ENCODE results near the gene PDCD6IP.

DNA sequence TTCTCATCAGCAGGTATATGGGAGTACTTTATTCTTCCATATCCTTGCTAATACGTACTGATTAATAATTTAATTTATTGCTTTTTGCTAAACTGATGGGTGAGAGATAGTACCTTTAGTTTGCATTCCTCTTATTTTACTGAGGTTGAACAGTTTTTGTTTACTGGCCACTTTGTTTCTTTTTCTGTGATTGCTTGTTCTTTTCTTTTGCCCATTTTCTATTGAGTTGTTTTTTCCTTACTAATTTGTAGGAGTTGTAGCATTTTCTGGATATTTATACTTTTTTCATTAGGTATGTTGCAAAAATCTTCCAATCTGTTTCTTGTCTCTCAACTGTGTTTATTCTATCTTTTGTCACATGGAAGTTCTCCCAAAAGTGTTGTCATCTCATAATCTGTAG is 4.8 kb downstream of the PDCD6IP start:
- TF ChIP-seq REST (IDR thresholded peaks at IDR 0.05; ENCODE audit: unreplicated experiment) (no peak), CTCF (conservative IDR thresholded peaks at IDR 0.05; ENCODE audit: low read depth in 2 of 2) (no peak), EZH2phosphoT487 (IDR thresholded peaks at IDR 0.05; ENCODE audit: unreplicated experiment) (no peak), POLR2AphosphoS5 (IDR thresholded peaks at IDR 0.05; ENCODE audit: low read depth) (no peak), NANOG (IDR thresholded peaks at IDR 0.05; ENCODE audit: borderline replicate concordance) (no peak), EZH2 (IDR thresholded peaks at IDR 0.05; ENCODE audit: low read depth, unreplicated experiment) (no peak), CREB1 (CRISPR knock-in tag; IDR thresholded peaks at IDR 0.05; ENCODE audit: low read depth) (no peak), JUNB (IDR thresholded peaks at IDR 0.05; ENCODE audit: unreplicated experiment) (no peak), ZNF114 (CRISPR knock-in tag; IDR thresholded peaks at IDR 0.05) (no peak), STAT1 (IDR thresholded peaks at IDR 0.05; ENCODE audit: unreplicated experiment) (no peak), ZNF331 (CRISPR knock-in tag; IDR thresholded peaks at IDR 0.05; ENCODE audit: low read depth) (no peak)
- TF ChIP-seq, protein P1, sequence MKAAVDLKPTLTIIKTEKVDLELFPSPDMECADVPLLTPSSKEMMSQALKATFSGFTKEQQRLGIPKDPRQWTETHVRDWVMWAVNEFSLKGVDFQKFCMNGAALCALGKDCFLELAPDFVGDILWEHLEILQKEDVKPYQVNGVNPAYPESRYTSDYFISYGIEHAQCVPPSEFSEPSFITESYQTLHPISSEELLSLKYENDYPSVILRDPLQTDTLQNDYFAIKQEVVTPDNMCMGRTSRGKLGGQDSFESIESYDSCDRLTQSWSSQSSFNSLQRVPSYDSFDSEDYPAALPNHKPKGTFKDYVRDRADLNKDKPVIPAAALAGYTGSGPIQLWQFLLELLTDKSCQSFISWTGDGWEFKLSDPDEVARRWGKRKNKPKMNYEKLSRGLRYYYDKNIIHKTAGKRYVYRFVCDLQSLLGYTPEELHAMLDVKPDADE (IDR thresholded peaks at IDR 0.05) = no peak
- TF ChIP-seq, protein P2, sequence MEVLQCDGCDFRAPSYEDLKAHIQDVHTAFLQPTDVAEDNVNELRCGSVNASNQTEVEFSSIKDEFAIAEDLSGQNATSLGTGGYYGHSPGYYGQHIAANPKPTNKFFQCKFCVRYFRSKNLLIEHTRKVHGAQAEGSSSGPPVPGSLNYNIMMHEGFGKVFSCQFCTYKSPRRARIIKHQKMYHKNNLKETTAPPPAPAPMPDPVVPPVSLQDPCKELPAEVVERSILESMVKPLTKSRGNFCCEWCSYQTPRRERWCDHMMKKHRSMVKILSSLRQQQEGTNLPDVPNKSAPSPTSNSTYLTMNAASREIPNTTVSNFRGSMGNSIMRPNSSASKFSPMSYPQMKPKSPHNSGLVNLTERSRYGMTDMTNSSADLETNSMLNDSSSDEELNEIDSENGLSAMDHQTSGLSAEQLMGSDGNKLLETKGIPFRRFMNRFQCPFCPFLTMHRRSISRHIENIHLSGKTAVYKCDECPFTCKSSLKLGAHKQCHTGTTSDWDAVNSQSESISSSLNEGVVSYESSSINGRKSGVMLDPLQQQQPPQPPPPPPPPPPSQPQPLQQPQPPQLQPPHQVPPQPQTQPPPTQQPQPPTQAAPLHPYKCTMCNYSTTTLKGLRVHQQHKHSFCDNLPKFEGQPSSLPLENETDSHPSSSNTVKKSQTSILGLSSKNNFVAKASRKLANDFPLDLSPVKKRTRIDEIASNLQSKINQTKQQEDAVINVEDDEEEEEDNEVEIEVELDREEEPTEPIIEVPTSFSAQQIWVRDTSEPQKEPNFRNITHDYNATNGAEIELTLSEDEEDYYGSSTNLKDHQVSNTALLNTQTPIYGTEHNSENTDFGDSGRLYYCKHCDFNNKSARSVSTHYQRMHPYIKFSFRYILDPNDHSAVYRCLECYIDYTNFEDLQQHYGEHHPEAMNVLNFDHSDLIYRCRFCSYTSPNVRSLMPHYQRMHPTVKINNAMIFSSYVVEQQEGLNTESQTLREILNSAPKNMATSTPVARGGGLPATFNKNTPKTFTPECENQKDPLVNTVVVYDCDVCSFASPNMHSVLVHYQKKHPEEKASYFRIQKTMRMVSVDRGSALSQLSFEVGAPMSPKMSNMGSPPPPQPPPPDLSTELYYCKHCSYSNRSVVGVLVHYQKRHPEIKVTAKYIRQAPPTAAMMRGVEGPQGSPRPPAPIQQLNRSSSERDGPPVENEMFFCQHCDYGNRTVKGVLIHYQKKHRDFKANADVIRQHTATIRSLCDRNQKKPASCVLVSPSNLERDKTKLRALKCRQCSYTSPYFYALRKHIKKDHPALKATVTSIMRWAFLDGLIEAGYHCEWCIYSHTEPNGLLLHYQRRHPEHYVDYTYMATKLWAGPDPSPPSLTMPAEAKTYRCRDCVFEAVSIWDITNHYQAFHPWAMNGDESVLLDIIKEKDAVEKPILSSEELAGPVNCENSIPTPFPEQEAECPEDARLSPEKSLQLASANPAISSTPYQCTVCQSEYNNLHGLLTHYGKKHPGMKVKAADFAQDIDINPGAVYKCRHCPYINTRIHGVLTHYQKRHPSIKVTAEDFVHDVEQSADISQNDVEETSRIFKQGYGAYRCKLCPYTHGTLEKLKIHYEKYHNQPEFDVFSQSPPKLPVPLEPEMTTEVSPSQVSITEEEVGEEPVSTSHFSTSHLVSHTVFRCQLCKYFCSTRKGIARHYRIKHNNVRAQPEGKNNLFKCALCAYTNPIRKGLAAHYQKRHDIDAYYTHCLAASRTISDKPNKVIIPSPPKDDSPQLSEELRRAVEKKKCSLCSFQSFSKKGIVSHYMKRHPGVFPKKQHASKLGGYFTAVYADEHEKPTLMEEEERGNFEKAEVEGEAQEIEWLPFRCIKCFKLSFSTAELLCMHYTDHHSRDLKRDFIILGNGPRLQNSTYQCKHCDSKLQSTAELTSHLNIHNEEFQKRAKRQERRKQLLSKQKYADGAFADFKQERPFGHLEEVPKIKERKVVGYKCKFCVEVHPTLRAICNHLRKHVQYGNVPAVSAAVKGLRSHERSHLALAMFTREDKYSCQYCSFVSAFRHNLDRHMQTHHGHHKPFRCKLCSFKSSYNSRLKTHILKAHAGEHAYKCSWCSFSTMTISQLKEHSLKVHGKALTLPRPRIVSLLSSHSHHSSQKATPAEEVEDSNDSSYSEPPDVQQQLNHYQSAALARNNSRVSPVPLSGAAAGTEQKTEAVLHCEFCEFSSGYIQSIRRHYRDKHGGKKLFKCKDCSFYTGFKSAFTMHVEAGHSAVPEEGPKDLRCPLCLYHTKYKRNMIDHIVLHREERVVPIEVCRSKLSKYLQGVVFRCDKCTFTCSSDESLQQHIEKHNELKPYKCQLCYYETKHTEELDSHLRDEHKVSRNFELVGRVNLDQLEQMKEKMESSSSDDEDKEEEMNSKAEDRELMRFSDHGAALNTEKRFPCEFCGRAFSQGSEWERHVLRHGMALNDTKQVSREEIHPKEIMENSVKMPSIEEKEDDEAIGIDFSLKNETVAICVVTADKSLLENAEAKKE (CRISPR knock-in tag; IDR thresholded peaks at IDR 0.05) = no peak
